ENCODE measurements around the gene NRXN2.

NRXN2 gene

DNA sequence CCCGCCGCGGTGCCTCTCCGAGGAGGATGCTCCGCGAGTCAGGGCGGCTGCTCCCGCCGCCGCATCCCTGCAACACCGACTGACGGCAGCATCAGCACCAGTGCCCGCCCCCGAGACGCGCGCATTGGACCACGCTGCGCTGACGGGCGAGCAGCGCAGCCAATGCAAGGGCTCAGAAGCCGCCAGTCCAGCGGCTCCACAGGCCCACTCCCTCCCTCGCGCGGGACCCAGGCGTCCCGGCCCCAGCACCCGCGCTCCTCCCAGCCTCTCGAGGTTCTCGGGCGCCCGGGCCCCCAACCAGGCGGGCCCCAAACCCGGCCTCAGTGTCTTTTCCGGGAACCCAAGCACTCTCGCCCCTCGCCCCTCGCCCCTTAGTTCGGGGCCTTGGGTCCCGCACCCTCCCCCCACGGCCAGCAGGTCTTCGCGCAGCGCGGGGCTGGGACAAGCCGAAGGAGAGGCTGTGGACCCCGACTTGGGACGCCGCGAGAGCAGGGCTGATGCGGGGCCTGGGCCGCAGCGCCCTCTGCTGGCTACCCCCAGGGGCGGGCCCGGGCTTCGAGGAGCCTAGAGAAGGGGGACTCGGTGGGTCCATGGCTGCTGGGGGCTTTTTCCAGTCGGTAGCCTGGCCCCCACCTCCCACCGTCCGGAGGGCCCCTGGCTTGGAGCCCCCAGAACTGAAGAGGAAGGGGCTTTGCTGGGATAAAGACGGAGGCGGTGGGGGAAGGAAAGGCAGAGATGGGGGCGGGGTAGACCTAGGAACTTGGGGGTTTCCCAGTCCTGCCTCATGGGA, at the start of gene NRXN2:
TSS of gene NRXN2 (minus strand) at position 81 of the 790 bp plus-strand sequence. CDS start 9,498 bp downstream, outside the sequence.
- TF ChIP-seq, protein P1, sequence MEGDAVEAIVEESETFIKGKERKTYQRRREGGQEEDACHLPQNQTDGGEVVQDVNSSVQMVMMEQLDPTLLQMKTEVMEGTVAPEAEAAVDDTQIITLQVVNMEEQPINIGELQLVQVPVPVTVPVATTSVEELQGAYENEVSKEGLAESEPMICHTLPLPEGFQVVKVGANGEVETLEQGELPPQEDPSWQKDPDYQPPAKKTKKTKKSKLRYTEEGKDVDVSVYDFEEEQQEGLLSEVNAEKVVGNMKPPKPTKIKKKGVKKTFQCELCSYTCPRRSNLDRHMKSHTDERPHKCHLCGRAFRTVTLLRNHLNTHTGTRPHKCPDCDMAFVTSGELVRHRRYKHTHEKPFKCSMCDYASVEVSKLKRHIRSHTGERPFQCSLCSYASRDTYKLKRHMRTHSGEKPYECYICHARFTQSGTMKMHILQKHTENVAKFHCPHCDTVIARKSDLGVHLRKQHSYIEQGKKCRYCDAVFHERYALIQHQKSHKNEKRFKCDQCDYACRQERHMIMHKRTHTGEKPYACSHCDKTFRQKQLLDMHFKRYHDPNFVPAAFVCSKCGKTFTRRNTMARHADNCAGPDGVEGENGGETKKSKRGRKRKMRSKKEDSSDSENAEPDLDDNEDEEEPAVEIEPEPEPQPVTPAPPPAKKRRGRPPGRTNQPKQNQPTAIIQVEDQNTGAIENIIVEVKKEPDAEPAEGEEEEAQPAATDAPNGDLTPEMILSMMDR (IDR thresholded peaks at IDR 0.05), result peak; percentile 100

DNA sequence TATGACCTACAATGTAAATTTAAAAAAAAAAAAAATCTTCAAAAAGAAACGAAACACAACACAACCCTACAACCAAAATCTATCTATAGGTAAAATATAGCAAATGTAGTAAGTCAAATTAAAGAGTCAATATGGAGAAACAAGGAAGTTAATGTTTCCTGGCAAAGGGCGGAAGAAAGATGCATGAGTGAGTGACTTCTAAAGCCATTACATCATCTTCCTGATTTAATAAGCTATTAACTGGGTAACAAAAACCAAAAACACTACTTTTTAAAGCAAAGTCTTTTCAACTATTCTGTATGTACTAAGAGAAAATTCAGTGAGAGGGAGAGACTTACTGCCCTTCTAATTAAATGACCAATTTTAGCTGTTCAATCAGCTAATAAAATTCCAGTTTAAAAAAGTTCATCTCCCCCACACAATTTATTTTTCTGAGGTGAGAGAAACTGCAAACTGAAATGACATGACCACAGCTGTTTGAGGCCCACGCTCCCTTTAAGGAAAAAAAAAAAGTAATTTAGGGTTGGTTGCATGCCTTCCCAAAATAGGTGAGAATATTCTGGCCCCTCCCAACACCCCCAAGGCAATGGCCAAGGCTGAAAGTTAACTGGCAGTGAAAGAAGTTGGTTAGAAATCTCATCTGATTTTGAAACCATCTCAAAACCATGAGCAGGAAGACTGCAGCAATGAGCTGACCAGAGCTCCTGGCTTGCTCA, 49.5 kb upstream of the NRXN2 start:
- TF ChIP-seq, protein P1 (IDR thresholded peaks at IDR 0.05), result no peak

DNA sequence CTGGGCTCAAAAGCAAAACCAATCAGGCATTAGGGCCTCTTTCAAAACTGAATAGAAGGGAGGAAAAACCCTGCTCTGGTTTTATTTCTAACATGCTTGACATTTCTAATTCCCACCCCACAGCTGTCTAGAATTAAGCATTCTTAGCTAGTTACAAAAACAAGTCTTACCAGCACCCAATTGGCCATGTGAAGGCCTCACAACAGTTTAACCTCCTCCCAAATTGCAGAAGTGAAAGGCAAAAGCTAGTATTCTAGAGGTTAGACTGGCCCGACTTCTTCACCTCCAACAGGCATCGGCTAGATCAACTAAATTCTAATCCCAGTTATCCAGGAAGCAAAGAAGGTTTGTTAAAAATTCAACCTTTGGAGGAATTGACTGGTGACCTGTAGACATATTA, 48.9 kb upstream of the NRXN2 start:
- TF ChIP-seq, protein P1 (IDR thresholded peaks at IDR 0.05), result no peak

DNA sequence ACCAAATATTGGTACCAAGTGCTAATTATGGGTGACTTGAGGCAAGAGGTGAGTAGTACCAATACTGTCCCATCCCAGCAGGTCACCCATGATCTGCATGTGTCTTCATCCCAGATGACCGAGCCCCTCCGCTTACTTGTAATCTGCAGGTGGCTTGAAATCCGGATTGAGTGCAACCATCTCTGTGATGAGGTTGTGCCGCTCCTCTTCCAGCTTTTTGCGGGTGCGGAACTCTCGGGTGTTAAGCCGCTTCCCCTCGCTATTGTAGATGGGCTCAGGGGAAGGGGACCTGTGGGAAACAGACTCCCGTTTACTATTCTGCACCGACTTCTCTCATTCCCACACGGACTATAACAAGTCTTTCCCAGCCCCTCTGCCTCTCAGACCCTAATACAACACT, 47.1 kb upstream of the NRXN2 start:
- TF ChIP-seq, protein P1 (IDR thresholded peaks at IDR 0.05), result no peak

DNA sequence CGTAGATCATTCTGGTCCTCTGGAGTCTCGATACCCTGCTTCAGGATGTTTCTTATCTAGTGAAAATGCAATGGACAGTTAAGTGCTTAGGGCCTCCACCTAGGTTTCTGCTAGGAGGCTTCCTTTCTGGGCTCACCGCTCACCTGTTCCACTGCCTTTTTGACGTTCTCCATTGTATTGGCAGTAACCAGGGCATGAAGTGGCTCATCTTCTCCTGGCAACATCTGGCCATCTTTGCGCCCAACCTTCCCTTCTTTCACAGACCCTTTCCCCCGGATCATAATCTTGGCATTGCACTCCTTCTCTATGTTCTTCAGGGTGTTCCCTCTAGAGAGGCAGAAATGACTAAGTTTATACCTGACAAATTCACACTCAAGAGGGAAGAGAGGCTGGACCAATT, 46.3 kb upstream of the NRXN2 start:
- TF ChIP-seq, protein P1 (IDR thresholded peaks at IDR 0.05), result no peak

DNA sequence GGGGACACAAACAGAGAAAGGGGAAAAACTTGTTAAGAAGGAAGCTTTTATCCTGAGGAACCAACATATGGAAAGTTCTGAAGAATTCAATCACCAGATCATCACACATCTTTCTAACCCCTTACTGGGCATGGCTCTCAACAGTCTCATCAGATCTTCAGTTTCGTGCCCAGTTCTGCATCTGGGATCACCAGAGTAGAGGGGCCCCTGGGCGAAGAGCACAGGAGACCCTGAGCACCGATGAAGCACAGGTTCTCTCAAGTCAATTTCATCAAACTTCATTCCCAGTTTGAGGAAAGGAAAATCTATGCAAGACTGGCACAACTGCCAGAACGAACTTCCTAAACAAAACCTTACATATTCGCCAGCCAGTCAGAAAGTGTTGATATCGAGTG, 45.3 kb upstream of the NRXN2 start:
- TF ChIP-seq, protein P1 (IDR thresholded peaks at IDR 0.05), result no peak

DNA sequence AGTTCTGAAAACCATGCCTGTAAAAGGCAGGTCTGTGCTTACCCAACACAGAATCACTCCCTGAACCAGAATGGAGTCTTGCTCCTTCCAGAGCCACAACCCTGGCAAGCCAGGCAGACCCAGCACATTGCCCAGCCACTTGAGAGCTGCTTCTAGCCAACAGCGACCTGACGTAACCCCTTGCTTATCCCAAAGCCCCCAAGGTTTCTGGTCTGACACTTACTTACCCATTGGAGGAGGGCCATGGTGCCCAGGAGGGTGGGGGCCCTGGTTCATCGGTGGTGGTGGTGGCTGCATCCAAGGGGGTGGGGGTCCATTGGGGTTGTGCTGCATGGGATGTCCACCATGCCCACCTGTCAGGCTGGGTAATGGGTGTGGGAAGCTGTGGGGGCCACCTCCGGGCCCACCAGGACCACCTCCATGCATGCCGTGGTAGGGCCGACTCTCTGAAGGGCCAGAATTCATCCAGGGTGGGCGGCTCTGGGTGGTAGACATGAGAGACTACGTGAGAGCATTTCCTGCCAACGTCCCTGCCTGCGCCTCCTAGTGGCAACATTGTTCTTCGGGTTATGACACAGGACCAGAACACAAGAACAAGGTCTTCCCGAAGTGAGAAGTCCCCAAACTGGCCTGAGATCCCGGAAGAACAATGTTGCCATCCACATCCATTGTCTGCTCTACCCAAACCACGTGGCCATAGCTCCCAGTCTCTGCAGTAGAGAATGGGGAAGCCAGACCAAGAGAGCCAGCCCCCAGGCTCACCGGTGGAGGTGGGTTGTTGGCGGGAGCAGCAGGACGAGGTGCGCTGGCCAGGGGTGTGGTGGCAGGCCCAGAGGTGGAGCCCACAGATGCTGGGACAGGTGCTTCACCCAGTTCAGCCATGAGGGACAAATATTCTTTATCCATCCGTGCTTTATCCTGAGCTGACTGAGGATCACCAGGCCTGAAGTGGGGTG, 44.6 kb upstream of the NRXN2 start:
- TF ChIP-seq, protein P1 (IDR thresholded peaks at IDR 0.05), result peak; percentile 92
